ENCODE measurements around the gene CRYGS.
"Not testable (repeated sequence)": the region's sequence is repeated elsewhere in the genome, so short reads cannot be mapped to it uniquely, and the experiment has no call there.

Gene CRYGS

DNA sequence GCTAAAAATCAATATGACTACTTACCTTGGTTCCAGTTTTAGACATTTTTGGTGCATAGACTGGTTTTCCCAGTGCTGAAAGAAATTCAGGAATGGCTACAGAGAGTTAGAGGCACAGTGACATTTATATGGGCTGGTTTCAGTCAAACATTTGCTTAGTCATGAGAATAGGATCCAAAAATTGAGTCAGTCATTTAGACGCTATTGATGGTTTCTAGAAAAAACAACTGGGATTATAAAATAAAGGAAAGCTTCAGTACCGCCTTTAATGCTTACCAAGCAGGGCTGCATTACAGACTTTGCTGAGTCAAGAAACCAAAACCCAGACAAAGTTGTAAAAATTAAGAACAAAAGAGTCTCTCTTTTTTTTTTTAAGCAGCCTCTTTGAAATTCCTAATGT, at the start of gene CRYGS:
Gene CRYGS, minus strand, starts transcription at position 100 of the 400 bp plus-strand sequence. Its CDS starts 54 bp downstream, at position 46.
- DNase-seq, result no peak

DNA sequence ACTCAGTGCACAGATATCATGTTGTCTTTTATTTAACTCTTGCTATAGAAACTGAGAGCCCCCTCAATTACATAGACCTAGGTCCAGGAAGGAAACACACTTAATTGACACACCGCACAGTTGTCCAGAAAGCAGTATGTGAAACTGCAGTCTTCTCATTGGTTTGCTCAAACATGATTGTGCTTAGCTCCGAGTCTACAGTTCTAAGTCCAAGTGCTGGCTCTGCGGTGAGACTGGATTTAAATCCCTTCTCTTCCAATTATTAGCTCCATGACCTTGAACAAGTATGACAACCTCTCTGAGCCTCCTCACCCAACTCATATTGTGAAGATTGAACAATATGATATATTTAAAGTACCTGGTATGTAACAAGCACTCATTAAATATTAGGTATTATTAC, 49.7 kb upstream of the CRYGS start:
- no peak for DNase-seq

DNA sequence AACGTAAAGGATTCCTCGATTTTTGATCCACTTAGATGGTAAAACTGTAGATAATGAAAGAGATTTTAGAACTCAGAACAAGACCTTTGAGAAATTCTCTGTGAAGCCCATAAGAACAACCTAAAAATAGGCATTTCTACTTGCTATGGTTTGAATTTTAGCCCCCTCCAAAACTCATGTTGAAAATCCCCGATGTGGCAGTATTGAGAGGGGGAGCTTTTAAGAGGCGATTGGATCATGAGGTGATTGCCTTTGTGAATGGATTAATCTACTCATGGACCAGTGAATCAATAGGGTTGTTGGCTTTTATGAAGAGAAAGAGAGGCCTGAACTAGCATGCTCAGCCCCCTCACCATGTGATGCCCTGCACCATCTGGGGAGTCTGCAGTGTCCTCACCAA, 48.5 kb upstream of the CRYGS start:
- no peak for DNase-seq

DNA sequence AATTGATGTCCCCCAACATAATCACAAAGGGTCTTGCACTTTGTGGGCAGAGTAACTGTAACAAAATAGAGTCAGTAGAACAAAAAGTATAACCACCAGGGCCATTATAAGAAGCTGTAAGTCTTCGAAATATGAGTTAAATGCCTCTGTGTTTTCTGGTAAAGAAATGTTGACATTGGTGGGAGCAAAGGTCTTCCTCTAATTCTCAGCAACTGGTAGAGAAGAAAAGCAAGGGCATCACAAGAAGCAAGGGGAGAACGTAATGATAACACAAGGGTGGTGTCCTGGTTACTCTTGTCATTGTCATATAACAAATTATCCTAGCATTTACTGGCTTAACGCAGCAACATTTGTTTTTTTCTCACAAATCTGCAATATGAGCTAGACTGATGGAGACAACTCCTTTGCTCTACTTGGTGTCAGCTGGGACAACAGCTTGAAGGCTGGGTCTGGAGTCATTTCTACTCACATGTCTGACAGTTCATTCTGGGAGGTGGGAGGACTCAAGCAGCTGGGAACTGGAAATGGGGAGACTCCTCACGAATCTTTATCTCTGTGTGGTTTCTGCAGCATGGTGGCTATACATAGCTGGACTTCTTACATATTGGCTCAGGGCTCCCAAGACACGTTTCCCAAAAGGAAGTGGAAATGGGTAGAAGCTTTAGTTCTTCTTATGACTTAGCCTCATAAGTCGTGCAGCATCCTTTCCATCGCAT, 46.6 kb upstream of the CRYGS start:
- DNase-seq, result no peak

DNA sequence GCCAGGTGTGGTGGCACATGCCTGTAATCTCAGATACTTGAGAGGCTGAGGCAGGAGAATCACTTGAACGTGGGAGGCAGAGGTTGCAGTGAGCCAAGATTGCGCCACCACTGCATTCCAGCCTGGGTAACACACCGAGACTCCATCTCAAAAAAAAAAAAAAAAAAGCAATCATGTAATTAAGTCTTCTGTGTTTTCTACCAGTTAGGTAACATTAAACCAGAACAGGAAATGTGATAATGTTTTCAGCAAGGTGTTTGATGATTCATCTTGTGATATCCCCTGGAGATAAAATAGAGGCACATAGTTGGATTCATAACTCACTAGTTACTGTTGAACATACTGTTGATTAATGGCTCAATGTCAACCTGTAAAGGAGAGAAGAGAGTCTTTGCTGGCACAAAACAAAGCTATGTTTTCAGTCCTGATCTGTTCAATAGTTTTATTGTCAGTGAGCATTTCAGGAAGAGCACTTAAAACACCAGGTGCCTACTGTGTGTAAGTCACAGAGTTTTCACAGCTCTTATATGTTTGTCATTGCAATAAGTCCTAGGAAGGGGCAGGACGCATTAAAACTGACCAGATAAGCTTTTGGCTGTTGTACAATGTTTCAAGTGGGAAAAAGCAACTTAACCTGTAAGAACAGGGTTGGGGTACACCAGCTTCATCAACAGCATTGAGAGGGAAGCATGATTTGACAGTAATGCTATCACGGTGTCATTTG, 45.8 kb upstream of the CRYGS start:
- no peak for DNase-seq

DNA sequence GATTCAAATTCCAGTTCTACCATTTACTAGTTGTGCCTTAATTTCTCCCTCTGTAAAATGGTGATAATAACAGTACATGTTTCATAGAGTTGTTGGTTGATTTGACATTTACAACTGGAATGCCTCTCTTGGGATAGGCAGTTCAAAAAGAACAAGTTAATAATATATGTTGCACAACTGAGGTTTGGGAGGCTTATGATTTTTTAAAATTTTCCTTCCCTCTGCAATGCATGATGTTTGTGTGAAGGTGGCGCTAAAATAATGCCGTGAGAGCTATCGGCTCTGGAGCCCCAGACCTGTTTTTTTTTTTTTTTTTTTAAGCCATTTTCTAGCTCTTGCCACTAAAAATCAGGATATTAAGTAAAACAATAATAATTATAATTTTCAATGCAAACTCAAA, 44.9 kb upstream of the CRYGS start:
- no peak for DNase-seq

DNA sequence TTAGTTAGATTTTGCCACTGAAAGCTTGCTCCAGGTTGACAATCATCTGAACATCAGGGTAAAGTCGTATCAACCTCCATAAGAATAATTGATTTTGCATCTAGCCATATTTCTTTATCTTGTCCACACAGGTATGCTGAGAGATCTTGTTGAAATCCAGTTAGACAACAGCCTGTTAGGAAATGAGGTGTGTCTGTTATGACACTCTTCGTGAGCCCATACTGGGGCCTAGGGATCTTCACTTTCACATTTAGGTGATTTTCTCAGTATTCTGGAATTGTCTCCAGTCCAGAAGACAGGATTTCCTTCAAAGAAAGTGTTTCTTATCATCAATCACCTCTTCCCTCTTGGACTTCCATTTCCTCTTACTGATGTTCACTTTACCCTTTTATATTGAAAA, 44.5 kb upstream of the CRYGS start:
- DNase-seq, result no peak

DNA sequence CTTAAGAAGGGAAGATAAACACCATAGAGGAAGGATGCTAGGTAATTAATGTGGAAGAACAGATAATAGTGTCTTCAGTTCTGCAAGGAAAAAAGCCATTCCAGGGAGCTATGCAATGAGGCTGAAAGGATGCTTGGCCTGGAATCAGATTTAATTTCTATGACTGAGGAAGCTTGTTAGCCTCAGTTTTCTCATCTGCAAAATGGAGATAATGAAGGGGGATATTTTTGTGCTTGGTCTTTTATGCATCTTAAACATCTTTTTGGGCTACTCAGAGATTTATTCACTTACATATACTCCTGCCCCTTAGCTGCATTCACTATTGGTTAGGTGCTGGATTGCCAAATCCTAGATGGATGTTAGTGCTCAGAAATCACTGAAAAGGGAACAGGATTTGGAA, 43.0 kb upstream of the CRYGS start:
- DNase-seq, result no peak

DNA sequence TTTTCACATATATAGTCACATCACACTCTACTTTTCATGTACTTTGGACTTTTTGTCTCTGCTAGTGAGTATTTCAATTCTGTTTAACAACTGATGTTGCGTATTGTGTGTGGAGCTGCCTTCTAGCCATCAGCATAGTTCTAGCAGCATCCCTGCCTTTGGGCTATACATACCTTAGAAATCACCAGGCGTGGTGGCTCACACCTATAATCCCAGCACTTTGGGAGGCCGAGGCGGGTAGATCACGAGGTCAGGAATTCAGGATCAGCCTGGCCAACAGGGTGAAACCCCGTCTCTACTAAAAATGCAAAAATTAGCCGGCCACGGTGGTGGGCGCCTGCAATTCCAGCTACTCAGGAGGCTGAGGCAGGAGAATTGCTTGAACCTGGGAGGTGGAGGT, 42.1 kb upstream of the CRYGS start:
- DNase-seq, result not testable (repeated sequence)

DNA sequence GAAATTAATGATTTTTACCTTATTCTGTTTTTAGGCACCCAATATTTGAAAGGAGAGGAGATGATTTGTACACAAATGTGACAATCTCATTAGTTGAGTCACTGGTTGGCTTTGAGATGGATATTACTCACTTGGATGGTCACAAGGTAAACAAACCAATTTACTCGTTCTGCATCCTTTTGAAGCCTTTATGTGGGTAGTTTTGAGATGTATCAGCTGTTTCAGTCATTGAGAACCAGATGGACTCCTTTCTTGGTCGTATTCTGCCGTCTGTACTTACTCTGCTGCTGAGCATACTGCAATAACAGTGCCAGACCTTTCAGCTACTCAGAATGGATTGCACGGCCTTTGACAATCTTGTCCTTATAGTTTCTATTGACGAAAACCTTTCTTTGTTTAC, 39.7 kb upstream of the CRYGS start:
- no peak for DNase-seq

DNA sequence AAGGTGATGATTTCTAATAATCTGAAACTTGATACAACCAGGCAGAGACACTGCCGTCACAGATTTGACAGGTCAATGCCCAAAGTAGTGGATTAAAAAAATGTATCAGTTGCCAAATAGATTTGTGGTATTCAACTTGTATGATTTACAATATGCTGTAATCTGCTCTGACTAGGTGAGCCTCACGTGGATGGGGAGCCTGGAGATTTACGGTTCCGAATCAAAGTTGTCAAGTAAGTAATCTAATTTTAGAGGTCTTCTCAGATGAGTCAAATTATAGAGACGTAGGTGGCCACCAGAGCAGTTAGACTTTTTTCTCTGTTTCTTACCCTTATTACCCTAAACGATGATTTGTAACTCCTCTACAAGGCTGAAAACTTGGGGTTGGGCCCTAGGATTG, 38.4 kb upstream of the CRYGS start:
- DNase-seq, result no peak

DNA sequence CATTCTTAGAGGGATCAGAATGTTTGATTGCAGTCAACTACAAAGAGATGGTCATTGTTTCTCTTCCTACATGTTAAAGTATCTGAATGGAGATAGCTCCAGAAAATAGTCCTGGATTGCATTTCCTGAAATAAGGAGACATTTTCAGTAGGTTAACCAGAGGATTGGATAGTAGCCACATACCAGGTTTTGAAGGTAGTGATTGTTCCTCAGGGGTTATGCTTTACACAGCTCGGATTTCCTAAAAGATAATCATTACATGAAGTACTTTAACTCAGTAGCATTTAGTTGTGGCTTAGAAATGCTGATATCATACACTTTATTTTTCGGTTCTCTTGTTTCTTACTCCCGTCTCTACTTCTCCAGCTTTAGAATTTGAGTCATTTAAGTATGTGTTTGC, 36.6 kb upstream of the CRYGS start:
- no peak for DNase-seq

DNA sequence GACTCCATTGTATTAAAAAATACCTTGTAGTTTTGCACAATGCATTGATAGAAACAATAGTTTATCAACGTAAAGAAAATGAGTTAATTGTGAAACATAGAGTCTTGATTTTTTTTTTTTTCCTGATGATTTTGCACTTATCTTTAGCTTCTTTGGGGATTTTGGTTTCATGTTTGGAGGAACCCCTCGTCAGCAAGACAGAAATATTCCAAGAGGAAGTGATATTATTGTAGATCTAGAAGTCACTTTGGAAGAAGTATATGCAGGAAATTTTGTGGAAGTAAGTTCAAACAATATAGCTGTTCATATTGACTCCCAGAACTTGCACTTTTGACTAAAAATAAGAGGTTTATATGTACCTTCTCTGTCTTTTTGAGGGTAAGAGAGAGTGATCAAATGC, 33.3 kb upstream of the CRYGS start:
- DNase-seq, result no peak

DNA sequence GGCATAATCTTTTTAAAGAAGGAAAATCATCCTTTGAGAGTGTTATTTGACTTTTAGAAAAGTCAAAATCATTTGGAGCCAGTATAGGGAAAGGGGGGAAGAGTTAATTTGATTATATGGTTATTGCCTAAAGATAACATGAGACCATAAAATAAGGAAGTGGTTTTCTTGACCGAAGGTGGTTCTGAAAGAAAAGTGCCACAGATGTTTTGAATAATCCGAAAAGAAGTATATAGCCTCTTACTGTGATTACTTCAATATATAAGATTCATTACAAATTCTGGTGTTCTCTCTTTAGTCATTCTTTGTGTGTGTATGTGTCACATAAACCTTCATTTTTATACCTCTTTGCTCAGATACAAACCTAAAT, 27.4 kb upstream of the CRYGS start:
- no peak for DNase-seq

DNA sequence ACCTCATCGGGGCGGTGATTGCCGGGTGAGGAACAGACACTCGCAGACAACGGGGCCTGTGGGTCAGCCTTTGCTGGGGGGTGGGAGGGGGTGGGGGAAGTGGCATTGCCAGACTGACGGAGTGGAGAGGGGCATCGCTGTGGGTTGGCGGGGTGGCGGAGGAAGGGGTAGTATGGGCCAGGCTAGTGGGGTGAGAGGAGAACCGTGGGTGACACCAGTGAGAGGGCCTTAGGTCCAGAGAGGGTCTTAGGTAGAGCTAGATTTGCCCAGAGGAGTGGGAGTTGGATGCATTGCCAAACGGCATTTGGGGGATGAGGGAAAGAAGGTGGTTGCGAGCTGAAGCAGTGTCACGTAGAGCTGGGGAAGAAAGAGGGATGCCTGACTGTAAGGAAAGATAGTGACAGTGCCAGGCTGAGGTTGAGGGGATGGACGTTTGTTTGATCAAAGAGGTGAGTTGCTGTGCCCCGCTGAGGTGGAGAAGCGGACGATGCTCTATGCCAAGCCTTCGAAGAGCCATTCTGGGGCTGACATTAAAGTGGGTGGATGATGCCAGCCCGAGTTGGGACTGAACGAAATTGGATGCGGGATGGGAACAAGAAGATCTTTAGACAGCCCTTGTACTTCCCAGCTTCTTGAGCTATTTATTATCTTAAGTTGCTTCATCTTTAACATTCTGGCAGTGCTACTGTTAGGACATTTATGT, 26.9 kb upstream of the CRYGS start:
- no peak for DNase-seq

DNA sequence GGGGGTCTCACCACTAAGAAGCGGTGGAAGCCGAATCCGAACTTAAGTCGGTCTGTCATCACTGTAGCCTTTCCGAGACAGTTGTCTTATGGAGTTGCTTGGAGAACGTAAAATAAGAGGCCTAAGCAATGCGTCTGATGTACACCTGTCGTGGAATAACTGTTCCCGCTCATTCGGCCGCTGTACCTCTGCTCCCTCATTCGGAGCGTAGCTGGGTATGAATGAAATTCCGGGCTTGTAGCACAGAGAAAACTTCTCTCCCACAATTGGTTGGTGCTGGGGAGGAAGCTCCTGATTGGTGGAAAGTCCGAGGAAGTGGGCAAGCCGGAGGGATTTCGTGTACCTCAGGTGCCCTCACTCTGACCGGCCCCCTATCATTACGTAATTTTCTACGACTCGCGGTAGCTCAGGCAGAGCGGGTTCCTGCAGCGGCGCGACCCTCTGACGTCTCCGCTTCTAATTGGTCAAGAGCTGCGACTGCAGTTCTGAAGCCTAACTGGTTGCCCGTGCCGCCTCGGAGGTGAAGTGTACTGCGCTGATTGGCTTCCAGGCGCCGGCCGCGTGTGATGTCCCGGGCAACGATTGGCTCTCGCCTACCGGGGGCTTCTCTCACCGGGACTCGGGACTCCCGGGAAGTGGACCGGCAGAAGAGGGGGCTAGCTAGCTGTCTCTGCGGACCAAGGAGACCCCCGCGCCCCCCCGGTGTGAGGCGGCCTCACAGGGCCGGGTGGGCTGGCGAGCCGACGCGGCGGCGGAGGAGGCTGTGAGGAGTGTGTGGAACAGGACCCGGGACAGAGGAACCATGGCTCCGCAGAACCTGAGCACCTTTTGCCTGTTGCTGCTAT, 26.1 kb upstream of the CRYGS start, which contains the start of gene DNAJB11:
Gene DNAJB11, plus strand, starts transcription at position 625 of the 845 bp plus-strand sequence. Its CDS starts 178 bp downstream, at position 803.
- peak; percentile 100 for DNase-seq

DNA sequence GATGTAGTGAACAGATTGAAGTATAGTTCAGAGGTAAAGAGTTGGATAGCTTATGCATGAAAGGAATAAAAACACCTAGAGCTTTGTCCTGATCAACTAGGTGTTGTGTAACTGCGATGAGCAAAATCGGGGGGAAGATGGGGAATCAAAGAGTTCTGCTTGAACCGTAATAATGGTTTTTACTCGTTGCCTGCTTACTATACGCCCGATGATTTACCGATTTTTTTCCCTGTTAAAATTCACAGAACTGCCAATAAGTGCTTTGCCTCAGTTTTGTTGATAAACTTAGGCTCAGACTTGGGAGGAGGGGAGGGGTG, 25.6 kb upstream of the CRYGS start:
- no peak for DNase-seq

DNA sequence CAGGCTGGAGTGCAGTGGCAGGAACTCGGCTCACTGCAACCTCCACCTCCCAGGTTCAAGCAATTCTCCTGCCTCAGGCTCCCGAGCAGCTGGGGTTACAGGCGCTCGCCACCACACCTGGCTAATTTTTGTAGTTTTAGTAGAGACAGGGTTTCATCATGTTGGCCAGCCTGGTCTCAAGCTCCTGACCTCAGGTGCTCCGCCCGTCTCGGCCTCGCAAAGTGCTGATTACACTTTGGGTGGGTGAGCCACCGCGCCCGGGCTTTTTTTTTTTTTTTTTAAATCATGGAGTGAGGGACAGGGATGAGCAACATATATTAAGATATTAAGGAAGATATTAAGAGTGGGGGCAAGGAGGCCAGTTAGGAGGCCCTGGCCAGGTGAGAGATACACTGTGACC, 25.2 kb upstream of the CRYGS start:
- DNase-seq, result not testable (repeated sequence)

DNA sequence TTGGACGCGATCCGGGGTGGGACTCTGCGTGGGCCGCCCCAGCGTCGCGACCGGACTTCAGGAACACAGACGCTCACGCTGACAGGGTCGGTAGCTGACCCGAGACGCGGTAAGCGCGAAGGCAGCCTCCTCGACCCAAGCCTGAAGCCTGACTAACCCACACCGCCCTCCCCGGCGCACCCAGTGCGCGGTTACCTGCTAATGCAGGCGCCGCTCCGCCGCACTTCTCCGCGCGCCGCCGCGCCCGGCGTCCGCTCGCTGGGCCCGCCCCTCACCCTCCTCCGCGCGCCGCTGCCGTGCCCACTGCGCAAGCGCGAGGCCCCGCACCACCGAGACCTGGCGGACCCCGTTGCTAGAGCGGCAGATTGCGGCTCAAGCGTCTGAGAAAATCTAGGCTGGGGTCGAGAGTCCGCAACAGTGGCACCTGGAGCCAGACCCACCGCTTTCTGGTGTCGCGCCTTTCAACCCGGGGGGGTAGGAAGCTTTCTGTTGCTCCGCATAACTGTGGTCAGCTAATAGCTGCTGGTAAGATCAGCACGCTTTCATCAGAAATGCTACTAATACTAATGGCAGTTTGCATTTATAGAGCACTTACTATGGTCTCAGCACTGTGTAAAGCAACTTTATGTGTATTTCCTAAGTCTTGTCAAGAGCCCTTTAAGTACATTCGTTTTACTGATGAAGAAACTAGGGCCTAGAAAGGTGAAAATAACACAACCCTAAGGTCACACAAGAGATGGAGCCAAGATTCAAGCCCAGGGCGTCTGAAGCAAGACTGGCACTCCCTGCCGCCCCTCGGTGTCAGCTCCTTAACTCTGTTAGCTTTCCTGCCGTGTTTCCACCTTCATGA, 23.1 kb upstream of the CRYGS start, which contains the start of gene TBCCD1:
Gene TBCCD1, minus strand, starts transcription at position 268 of the 850 bp plus-strand sequence. CDS start 3,010 bp downstream, outside the sequence.
- DNase-seq, result peak; percentile 88

DNA sequence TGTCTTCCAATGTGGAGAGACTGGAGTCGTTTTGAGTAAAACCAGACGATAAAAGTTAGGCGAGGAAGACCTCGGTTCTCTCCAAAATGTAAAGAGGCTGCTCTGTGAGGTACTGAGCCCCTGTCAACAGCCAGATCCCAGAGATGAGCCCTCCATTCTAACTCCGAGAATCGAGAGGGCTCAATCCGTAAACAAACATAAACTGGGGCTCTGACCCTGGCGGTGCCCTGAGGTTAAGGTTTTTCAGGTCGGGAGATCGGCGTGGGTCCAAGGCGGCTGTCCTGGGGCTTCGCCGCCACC, 22.5 kb upstream of the CRYGS start:
- DNase-seq, result no peak

DNA sequence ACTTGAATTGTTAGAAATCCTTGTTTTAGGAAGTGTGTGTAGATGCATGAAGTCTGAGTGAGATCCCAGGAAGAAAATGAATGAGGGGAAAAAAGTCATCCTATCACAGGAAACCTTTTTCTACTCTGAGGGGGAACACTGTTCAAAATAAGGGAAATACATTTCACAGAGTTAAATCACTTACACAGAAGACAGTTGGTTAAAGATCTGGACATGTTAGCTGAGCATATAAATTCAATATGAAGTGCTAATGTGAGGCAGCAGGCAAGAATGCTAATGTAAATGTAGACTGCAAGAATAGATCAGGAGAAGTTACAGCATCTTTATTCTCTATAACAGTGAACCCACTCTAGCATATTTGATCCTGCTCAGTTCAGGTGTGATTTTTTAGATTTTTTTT, 20.4 kb upstream of the CRYGS start:
- DNase-seq, result no peak

DNA sequence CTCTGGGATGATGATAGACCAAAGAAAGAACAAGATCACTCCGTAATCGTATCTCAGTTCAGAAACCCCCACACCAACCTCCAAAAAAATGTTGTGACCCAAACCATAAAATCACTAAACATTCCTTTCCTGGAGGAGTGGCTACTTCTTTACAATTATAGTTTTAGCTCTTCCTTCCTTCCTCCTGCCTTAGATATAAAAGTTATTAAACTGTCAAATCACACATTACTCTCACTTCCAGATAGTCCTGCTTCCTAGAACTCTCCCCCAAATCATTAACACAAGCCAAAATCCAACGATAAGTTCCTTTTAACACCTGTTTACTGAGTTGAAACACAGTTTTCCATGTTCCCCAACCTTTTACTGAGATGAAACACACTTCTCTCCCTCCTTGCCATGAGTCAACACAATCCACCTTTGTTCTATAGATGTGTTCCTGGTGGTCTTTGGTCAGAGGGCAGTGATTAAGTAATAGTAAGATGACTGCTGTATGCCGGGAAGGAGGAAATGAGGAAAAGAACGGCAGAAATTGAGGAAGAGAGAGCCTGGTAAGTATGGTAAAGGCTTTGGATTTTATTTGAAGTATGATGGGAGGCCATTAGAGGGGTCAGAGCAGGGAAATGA, 8.3 kb upstream of the CRYGS start:
- DNase-seq, result no peak
